Panc1 (cell line): ENCODE results near the gene HSD17B14. TPM values are rescaled to one million over a fixed set of nuclear protein-coding genes. Genes with fewer than 3 reads are reported as not detected.

Experiments used
- ATAC-seq: fragments of 200-7000 bp; cut with Tn5 transposase; 2 replicates; pipeline ENCODE4 v1.9.1; 2020; ENCODE audit warnings: mild to moderate bottlenecking, moderate library complexity
- BruUV-seq: library from RNA; stranded (reverse); fragments of 400-500 nt; replicated peaks from 2 replicates; lab custom pipeline; 2021; lab: Mats Ljungman, UMichigan
- CTCF ChIA-PET: fragments of 300-600 bp; sonication (Branson Sonifier 250); formaldehyde crosslinking; loops from one replicate; lab custom pipeline; 2022; ENCODE audit warnings: antibody characterized with exemption; lab: Charles Lee
- POLR2A ChIA-PET: fragments of 300-600 bp; sonication (Branson Sonifier 250); formaldehyde crosslinking; loops from one replicate; lab custom pipeline; 2022; ENCODE audit warnings: antibody characterized with exemption; lab: Charles Lee
- DNase-seq: peaks from one replicate; pipeline ENCODE4 v3.0.0-alpha.2; 2010; ENCODE audit warnings: low read depth, low spot score
- H3K27ac ChIP-seq: 2 replicates; pipeline ENCODE4 v1.5.1; 2011; ENCODE audit warnings: mild to moderate bottlenecking, low read length, inconsistent platforms
- H3K27me3 ChIP-seq: fragments of 200-500 bp; sonication (Bioruptor generic); 2 replicates; pipeline ENCODE4 v1.6.0; 2014; ENCODE audit warnings: low read length, inconsistent platforms; ENCODE audit not compliant: control insufficient read depth, insufficient read depth
- H3K36me3 ChIP-seq: fragments of 200-500 bp; sonication (Bioruptor generic); 2 replicates; pipeline ENCODE4 v1.5.1; 2014; ENCODE audit warnings: inconsistent platforms, mild to moderate bottlenecking, low read length, moderate library complexity; ENCODE audit not compliant: control insufficient read depth, insufficient read depth
- H3K4me1 ChIP-seq: 2 replicates; pipeline ENCODE4 v1.5.1; 2011; ENCODE audit warnings: inconsistent platforms, mild to moderate bottlenecking, low read length, moderate library complexity; ENCODE audit not compliant: control insufficient read depth, insufficient read depth
- H3K4me3 ChIP-seq, 2 experiments: 2 replicates each; pipeline ENCODE4 v1.5.1; 2011 to 2012; ENCODE audit warnings: low read depth in 2 of 2, low read length in 2 of 2, mild to moderate bottlenecking in 2 of 2, inconsistent platforms in 1 of 2, moderate library complexity in 1 of 2
- H3K9me3 ChIP-seq: fragments of 200-500 bp; sonication (Bioruptor generic); 2 replicates; pipeline ENCODE4 v1.5.1; 2014; ENCODE audit warnings: low read depth, mild to moderate bottlenecking, inconsistent platforms, low read length, moderate library complexity; ENCODE audit not compliant: control insufficient read depth, insufficient read depth
- POLR2AphosphoS5 ChIP-seq: IDR thresholded peaks from 2 replicates; pipeline ENCODE4 v1.6.1; 2012; ENCODE audit warnings: mild to moderate bottlenecking, low read depth, low read length, moderate library complexity
- SIN3A ChIP-seq: IDR thresholded peaks from 2 replicates; pipeline ENCODE4 v1.6.1; 2012; ENCODE audit warnings: low read depth, mild to moderate bottlenecking, low read length, moderate library complexity, borderline replicate concordance; ENCODE audit not compliant: insufficient read depth
- TCF7L2 ChIP-seq: IDR thresholded peaks from 2 replicates; pipeline ENCODE4 v1.6.1; 2011; ENCODE audit warnings: mild to moderate bottlenecking, low read depth, low read length, inconsistent platforms
- in situ Hi-C: cut with HindIII; loops from 2 replicates; pipeline ENCODE4 v1.10.0; 2016; ENCODE audit warnings: low sequenced_read_pairs, low pct_unique_long_range_greater_than_20kb
- intact Hi-C: fragments of 100-400 bp; cut with micrococcal nuclease; formaldehyde crosslinking; loops from one replicate; pipeline ENCODE4 v1.10.0; 2022; ENCODE audit not compliant: unreplicated experiment
- total RNA-seq: library from RNA; stranded (reverse); gene quantifications from one replicate; pipeline ENCODE4 v1.2.1, GENCODE V29; 2021; ENCODE audit not compliant: unreplicated experiment
- TF ChIP-seq, protein P1 (sequence below): fragments of 450-650 bp; IDR thresholded peaks from 2 replicates; pipeline ENCODE4 v1.5.1; 2017; ENCODE audit warnings: mild to moderate bottlenecking
- TF ChIP-seq, protein P2 (sequence below), 2 experiments: IDR thresholded peaks; 2 replicates each; pipeline ENCODE4 v1.6.1; 2011 to 2012; ENCODE audit warnings: low read depth in 2 of 2, control low read depth in 1 of 2, low read length in 1 of 2, mild to moderate bottlenecking in 1 of 2, moderate library complexity in 1 of 2; ENCODE audit not compliant: insufficient read depth in 1 of 2

The HSD17B14 gene
- total RNA-seq, 1 experiment from 2014 or later = 20.8 TPM

GRCh38 chr19:48854103-48854502 is 17.8 kb upstream of the HSD17B14 start:
- TF ChIP-seq TCF7L2 (no peak), POLR2AphosphoS5 (no peak), SIN3A (no peak)
- TF ChIP-seq, protein P1, sequence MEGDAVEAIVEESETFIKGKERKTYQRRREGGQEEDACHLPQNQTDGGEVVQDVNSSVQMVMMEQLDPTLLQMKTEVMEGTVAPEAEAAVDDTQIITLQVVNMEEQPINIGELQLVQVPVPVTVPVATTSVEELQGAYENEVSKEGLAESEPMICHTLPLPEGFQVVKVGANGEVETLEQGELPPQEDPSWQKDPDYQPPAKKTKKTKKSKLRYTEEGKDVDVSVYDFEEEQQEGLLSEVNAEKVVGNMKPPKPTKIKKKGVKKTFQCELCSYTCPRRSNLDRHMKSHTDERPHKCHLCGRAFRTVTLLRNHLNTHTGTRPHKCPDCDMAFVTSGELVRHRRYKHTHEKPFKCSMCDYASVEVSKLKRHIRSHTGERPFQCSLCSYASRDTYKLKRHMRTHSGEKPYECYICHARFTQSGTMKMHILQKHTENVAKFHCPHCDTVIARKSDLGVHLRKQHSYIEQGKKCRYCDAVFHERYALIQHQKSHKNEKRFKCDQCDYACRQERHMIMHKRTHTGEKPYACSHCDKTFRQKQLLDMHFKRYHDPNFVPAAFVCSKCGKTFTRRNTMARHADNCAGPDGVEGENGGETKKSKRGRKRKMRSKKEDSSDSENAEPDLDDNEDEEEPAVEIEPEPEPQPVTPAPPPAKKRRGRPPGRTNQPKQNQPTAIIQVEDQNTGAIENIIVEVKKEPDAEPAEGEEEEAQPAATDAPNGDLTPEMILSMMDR = no peak
- TF ChIP-seq, protein P2, sequence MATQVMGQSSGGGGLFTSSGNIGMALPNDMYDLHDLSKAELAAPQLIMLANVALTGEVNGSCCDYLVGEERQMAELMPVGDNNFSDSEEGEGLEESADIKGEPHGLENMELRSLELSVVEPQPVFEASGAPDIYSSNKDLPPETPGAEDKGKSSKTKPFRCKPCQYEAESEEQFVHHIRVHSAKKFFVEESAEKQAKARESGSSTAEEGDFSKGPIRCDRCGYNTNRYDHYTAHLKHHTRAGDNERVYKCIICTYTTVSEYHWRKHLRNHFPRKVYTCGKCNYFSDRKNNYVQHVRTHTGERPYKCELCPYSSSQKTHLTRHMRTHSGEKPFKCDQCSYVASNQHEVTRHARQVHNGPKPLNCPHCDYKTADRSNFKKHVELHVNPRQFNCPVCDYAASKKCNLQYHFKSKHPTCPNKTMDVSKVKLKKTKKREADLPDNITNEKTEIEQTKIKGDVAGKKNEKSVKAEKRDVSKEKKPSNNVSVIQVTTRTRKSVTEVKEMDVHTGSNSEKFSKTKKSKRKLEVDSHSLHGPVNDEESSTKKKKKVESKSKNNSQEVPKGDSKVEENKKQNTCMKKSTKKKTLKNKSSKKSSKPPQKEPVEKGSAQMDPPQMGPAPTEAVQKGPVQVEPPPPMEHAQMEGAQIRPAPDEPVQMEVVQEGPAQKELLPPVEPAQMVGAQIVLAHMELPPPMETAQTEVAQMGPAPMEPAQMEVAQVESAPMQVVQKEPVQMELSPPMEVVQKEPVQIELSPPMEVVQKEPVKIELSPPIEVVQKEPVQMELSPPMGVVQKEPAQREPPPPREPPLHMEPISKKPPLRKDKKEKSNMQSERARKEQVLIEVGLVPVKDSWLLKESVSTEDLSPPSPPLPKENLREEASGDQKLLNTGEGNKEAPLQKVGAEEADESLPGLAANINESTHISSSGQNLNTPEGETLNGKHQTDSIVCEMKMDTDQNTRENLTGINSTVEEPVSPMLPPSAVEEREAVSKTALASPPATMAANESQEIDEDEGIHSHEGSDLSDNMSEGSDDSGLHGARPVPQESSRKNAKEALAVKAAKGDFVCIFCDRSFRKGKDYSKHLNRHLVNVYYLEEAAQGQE (IDR thresholded peaks at IDR 0.05; ENCODE audit: insufficient read depth in 1 of 2, low read depth in 2 of 2, low read length in 1 of 2) = no peak
- in situ Hi-C loops (no loop called here), intact Hi-C loops (no loop called here)
- Histone ChIP-seq H3K9me3 (no peaks in the 10 kb centered on the region), H3K4me3 (no peak overlapping the region), H3K27me3 (no peaks in the 10 kb centered on the region), H3K36me3 (no peaks in the 10 kb centered on the region), H3K27ac (no peak overlapping the region), H3K4me1 (no peaks in the 10 kb centered on the region)
- ATAC-seq = no peak; the same call in 1 of the 2 replicates
- no TSS peak for BruUV-seq
- DNase-seq = no peak
- POLR2A ChIA-PET = no interaction called here
- CTCF ChIA-PET = no interaction called here

DNA sequence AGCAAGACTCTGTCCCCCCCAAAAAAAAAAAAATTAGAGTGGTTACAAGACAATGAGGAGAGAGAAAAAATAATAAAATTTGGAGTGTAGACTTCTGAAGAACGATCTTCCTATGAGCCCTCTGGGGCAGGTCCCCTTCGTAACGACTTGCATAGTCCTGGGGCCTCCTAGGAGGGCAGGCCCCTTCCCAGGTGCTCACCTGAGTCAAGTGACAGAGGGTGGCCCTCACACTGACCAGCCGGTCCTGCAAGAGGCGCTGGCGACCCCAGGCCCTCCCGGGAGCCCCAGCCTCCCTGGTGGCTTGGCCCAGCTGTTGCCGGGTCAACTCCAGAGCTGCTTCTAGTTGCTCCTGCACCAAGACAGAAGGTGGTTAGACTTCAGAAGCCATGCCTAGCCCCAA is 17.2 kb upstream of the HSD17B14 start:
- POLR2A ChIA-PET = no interaction called here
- no peaks in the 10 kb centered on the region for H3K9me3 ChIP-seq
- H3K27ac ChIP-seq = no peak overlapping the region
- intact Hi-C loops = no loop called here
- H3K27me3 ChIP-seq = no peaks in the 10 kb centered on the region
- H3K36me3 ChIP-seq = no peaks in the 10 kb centered on the region
- ATAC-seq (no peak), DNase-seq (no peak)
- no peak overlapping the region for H3K4me3 ChIP-seq
- H3K4me1 ChIP-seq = no peaks in the 10 kb centered on the region
- in situ Hi-C loops = no loop called here
- BruUV-seq = no TSS peak
- TF ChIP-seq SIN3A (no peak), POLR2AphosphoS5 (no peak), TCF7L2 (no peak)
- TF ChIP-seq, protein P1 = no peak
- TF ChIP-seq, protein P2 (IDR thresholded peaks at IDR 0.05; ENCODE audit: insufficient read depth in 1 of 2, low read depth in 2 of 2, low read length in 1 of 2) = no peak
- CTCF ChIA-PET = no interaction called here
